Measurements from ENCODE around the gene TFEB. TPM values are rescaled to one million over a fixed set of nuclear protein-coding genes. Genes with fewer than 3 reads are reported as not detected.

The TFEB gene
- total and polyA plus RNA-seq, 2 of the 8 experiments (the other 6 are each of a cell fraction or from before 2014, with no cell fraction given): 2.3 to 6.7 TPM

DNA sequence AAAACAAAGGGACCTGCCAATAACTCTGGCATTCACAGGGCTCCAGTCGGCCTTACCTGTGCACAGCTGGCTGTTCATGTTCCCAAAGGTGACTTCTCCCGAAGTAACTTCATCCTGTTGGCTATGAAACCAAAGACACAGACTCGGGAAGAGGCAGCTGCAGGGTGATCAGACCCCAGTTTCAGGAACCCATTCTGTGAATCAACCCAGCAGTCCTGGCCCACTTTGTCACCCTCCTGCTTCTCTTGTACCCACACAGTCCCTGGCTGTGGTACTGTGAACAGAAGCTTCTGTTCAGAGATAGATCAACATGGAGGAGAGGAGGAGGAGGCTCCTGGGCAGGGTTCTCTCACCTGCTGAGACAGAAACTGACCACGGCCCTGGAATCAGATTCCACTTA lies 20.5 kb upstream of the TFEB start (continued):
- TF ChIP-seq, protein P1, sequence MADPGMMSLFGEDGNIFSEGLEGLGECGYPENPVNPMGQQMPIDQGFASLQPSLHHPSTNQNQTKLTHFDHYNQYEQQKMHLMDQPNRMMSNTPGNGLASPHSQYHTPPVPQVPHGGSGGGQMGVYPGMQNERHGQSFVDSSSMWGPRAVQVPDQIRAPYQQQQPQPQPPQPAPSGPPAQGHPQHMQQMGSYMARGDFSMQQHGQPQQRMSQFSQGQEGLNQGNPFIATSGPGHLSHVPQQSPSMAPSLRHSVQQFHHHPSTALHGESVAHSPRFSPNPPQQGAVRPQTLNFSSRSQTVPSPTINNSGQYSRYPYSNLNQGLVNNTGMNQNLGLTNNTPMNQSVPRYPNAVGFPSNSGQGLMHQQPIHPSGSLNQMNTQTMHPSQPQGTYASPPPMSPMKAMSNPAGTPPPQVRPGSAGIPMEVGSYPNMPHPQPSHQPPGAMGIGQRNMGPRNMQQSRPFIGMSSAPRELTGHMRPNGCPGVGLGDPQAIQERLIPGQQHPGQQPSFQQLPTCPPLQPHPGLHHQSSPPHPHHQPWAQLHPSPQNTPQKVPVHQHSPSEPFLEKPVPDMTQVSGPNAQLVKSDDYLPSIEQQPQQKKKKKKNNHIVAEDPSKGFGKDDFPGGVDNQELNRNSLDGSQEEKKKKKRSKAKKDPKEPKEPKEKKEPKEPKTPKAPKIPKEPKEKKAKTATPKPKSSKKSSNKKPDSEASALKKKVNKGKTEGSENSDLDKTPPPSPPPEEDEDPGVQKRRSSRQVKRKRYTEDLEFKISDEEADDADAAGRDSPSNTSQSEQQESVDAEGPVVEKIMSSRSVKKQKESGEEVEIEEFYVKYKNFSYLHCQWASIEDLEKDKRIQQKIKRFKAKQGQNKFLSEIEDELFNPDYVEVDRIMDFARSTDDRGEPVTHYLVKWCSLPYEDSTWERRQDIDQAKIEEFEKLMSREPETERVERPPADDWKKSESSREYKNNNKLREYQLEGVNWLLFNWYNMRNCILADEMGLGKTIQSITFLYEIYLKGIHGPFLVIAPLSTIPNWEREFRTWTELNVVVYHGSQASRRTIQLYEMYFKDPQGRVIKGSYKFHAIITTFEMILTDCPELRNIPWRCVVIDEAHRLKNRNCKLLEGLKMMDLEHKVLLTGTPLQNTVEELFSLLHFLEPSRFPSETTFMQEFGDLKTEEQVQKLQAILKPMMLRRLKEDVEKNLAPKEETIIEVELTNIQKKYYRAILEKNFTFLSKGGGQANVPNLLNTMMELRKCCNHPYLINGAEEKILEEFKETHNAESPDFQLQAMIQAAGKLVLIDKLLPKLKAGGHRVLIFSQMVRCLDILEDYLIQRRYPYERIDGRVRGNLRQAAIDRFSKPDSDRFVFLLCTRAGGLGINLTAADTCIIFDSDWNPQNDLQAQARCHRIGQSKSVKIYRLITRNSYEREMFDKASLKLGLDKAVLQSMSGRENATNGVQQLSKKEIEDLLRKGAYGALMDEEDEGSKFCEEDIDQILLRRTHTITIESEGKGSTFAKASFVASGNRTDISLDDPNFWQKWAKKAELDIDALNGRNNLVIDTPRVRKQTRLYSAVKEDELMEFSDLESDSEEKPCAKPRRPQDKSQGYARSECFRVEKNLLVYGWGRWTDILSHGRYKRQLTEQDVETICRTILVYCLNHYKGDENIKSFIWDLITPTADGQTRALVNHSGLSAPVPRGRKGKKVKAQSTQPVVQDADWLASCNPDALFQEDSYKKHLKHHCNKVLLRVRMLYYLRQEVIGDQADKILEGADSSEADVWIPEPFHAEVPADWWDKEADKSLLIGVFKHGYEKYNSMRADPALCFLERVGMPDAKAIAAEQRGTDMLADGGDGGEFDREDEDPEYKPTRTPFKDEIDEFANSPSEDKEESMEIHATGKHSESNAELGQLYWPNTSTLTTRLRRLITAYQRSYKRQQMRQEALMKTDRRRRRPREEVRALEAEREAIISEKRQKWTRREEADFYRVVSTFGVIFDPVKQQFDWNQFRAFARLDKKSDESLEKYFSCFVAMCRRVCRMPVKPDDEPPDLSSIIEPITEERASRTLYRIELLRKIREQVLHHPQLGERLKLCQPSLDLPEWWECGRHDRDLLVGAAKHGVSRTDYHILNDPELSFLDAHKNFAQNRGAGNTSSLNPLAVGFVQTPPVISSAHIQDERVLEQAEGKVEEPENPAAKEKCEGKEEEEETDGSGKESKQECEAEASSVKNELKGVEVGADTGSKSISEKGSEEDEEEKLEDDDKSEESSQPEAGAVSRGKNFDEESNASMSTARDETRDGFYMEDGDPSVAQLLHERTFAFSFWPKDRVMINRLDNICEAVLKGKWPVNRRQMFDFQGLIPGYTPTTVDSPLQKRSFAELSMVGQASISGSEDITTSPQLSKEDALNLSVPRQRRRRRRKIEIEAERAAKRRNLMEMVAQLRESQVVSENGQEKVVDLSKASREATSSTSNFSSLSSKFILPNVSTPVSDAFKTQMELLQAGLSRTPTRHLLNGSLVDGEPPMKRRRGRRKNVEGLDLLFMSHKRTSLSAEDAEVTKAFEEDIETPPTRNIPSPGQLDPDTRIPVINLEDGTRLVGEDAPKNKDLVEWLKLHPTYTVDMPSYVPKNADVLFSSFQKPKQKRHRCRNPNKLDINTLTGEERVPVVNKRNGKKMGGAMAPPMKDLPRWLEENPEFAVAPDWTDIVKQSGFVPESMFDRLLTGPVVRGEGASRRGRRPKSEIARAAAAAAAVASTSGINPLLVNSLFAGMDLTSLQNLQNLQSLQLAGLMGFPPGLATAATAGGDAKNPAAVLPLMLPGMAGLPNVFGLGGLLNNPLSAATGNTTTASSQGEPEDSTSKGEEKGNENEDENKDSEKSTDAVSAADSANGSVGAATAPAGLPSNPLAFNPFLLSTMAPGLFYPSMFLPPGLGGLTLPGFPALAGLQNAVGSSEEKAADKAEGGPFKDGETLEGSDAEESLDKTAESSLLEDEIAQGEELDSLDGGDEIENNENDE (IDR thresholded peaks at IDR 0.05; ENCODE audit: insufficient replicate concordance, low read length): no peak
- TF ChIP-seq EZH2 (IDR thresholded peaks at IDR 0.05; ENCODE audit: low read depth, low read length, severe bottlenecking): no peak
- TF ChIP-seq JUND (IDR thresholded peaks at IDR 0.05; ENCODE audit: low read length): no peak
- TF ChIP-seq SIN3A (conservative IDR thresholded peaks at IDR 0.05 in 1 of 2, IDR thresholded peaks at IDR 0.05 in 1 of 2; ENCODE audit: low read depth in 1 of 2, low read length in 2 of 2): no peak
